Epithelial cell of prostate (primary cell): ENCODE data around the gene SLC2A4.

Experiments used
- DNase-seq: peaks from one replicate; pipeline ENCODE4 v3.0.0-alpha.2; 2011; ENCODE audit warnings: low read depth, low spot score
- H3K27ac ChIP-seq: fragments of 450-650 bp; 2 replicates; pipeline ENCODE4 v1.5.1; 2017; ENCODE audit warnings: mild to moderate bottlenecking

SLC2A4 gene

DNA sequence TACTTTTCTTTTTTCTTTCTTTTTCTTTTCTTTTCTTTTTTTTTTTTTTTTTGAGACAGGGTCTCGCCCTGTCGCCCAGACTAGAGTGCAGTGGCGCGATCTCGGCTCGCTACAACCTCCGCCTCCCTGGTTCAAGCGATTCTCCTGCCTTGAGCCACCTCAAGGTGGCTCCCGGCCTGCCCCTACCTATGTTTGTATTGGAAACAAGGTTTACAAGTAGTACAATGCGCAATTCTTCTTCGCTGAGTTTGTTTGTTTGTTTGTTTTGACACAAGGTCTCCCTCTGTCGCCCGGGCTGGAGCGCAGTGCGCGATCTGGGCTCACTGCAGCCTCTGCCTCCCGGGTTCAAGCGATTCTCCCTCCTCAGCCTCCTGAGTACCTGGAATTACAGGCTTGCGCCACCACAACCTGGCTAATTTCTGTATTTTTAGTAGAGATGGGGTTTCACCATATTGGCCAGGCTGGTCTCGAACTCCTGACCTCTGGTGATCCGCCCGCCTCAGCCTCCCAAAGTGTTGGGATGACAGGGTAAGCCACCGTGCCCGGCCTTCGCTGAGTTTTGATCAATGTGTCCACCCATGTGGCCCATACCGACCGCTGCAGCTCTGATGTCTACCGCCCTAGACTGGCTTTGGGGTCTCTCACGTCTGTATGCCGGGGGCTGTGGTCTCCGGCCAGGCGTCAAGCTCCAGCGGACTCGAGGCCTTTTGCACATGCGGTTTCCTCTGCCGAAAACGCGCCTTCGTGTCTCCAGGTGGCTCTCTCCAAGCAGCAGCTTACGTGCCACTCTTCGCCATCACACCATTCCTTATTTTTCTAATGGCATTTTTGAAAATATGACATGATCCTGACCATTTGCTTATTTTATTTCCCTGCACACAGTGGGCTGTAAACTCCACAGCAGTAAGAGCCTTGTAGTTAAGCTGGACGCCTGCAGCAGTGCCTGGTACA, 14.0 kb downstream of the SLC2A4 start:
- no peak for DNase-seq
- no peak overlapping the region for H3K27ac ChIP-seq

GRCh38 chr17:7296189-7296861, 14.8 kb downstream of the SLC2A4 start:
- no peak for DNase-seq
- no peak overlapping the region for H3K27ac ChIP-seq

- DNase-seq = no peak
- H3K27ac ChIP-seq = no peak overlapping the region
Measured at GRCh38 chr17:7304179-7304578, 22.7 kb downstream of the SLC2A4 start.

GRCh38 chr17:7306911-7307685, 25.6 kb downstream of the SLC2A4 start, which contains the start of gene EIF5A:
Gene EIF5A, plus strand, starts transcription at chr17:7307628. Its CDS starts 2,008 bp downstream, at chr17:7309636.
- peak within 1 kb of the TSS; percentile 96 for H3K27ac ChIP-seq
- DNase-seq = peak; percentile 97

GRCh38 chr17:7307686-7308624, 26.4 kb downstream of the SLC2A4 start:
- DNase-seq = no peak
- H3K27ac ChIP-seq = peak overlapping the region; percentile 96

DNA sequence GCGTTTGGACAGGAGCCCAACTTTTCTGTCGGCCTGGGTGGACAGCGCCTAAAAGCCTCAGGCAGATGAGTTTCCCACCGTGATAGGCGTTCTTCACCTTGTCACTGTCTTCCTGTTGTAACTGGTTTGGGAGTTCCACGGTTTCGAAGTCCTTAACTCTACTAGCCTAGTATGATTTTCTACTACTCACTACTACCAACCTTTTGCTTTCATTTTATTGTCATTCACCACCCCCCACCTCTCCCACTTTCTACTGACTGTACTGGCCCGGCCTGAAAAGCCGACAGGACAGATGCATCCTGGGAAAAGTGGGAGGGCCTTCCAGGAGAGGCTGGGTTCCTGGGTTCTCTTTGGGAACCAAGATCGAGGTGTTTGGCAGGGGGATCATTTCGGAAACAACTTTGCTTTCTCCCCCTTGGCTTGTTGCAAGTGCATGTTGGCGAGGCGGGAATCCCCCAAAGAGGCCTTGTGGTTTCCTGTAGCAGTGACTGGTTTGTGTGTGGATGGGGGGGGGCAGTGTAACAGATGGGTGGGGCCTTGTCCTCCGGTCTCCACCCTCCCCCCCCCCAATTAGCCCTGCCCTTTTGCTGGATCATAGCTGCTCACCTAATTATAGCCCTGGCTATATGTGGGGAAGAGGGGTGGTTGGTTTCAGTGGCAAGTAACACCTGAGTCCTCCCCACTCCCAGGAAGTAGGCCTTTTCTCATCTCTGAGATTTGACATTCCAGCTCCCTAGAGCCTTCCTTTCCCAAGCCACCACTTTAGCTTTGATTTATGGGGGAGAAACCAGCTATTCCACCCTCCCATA, 27.3 kb downstream of the SLC2A4 start:
- H3K27ac ChIP-seq = peak overlapping the region; percentile 96
- no peak for DNase-seq

DNA sequence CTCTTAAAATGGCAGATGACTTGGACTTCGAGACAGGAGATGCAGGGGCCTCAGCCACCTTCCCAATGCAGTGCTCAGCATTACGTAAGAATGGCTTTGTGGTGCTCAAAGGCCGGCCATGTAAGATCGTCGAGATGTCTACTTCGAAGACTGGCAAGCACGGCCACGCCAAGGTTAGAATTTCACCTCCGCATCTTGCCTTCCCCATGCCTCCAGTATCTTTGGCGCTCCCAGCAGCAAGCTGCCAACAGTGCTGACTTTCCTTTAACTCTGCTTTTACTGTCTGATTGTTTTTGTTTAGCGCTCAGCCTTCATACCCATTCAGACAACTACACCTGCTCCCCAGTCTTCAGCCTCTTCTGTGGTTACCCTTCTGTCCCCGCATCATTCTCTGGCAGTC, 28.1 kb downstream of the SLC2A4 start:
- peak overlapping the region; percentile 96 for H3K27ac ChIP-seq
- DNase-seq = no peak

DNA sequence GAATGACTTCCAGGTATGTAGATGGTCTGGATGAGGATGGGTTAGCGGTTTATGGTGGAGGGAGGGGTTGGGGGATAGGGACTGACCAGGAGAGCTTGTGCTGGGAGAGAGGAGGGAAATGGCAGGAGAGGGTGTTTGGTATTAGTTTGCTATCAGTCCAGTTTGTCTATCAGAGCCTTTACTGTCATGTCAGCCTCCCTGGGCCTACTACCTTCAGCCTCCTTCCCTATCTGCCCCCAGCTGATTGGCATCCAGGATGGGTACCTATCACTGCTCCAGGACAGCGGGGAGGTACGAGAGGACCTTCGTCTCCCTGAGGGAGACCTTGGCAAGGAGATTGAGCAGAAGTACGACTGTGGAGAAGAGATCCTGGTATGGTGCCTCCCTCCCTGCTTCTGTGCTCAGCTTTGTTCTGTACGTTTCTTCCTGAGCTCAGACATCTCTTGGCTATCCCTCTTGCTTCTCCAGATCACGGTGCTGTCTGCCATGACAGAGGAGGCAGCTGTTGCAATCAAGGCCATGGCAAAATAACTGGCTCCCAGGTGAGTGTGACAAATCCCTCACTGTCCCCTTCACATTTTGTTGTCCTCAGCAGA, 29.7 kb downstream of the SLC2A4 start:
- peak overlapping the region; percentile 96 for H3K27ac ChIP-seq
- no peak for DNase-seq

GRCh38 chr17:7312432-7313087, 31.0 kb downstream of the SLC2A4 start:
- H3K27ac ChIP-seq = peak overlapping the region; percentile 92
- no peak for DNase-seq

GRCh38 chr17:7313088-7313889, 31.8 kb downstream of the SLC2A4 start:
- H3K27ac ChIP-seq = peak overlapping the region; percentile 92
- no peak for DNase-seq

- DNase-seq = no peak
- peak overlapping the region; percentile 92 for H3K27ac ChIP-seq
Measured at GRCh38 chr17:7313890-7314718, 32.6 kb downstream of the SLC2A4 start.

DNA sequence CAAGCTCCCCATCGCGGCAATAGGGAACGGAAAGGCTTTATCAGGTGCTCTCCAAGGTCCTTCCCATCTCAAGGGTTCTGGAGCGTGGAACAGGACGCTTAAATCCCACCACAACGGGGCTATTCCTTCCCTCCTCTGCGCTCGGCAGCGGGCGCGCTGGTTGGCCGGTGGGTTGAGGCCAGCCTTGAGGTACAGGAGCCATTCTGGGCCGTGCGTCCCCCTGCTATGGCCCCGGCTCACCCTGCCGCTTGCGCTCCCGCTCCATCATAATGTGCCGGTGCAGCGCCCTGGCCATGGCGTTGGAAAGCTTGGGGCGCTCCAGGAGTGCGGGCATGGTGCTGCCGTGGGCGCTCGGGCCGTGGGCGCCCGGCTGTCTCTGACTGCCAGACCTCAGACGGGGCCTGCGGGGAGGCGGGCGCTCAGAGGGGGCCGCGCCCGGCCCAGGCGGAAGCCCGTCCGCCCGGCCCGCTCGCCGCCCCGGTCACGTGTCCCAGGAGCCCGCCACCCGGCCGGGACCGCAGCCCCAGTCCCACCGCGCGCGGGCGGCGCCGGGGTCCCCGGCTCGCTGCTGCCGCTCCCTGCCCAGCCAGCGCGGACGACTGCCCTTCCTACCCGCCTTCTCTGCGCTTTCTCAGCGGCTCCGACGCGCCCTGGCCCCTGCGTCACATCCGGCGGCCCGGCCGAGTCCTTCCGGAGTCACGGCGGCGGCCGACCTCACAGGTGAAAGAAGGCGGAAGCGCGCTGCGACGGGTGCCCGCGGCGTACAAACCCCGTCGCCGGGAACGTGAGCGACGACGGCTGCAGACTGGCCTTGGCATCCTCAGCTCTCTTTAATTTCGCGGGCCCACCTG, 33.4 kb downstream of the SLC2A4 start, which contains the start of gene GPS2:
GPS2 (minus strand) TSS at position 642 of the 851 bp plus-strand sequence; CDS start at position 334, 308 bp downstream.
- no peak for DNase-seq
- peak within 1 kb of the TSS; percentile 92 for H3K27ac ChIP-seq

- no peak for DNase-seq
Measured at GRCh38 chr17:7315570-7316235, 34.2 kb downstream of the SLC2A4 start.

DNA sequence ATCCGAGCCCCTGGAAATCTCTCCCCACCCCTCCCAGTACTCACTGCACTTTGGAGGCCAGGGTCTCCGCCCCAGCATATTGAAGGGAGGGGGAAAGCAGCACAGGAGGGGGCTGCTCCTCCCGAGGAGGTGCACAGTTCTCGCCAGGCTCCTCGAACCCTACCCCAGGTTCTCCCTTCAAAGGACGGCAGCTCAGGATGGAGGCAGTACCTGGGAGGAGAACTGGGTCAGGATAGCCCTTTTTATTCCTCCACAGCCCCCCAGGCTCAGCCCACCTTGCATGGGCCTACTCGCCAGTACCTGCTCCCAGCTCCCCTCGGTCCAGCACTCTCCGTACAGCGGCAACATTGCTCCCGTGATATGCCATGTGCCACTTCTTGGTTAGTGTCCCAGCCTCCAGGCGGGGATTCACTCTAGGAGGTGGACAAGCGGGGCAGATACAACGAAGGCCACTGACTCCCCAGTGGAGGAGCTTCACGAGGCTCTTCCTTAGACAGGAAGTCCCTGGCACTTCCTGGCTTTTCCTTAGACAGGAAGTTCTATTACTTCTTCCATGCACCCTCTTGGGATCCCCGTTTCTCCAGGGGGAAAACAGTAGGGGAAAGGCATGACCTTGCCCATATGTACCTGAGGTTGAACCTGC, 35.8 kb downstream of the SLC2A4 start:
- DNase-seq = no peak
- no peak overlapping the region for H3K27ac ChIP-seq

More at GRCh38 chr17:7315570-7316235, 34.2 kb downstream of the SLC2A4 start:
- peak overlapping the region; percentile 92 for H3K27ac ChIP-seq
